ENCODE measurements around the gene TFDP1. TPM values are rescaled to one million over a fixed set of nuclear protein-coding genes. Genes with fewer than 3 reads are reported as not detected.

TFDP1 gene
- total RNA-seq, 2 donors from 2014 or later: 50.1 to 62.4 TPM

GRCh38 chr13:113638173-113638746 lies 53.7 kb downstream of the TFDP1 start:
- no peaks in the 10 kb centered on the region for H3K9me3 ChIP-seq
- intact Hi-C loops (cut with DNase I): no loop called here
- peaks cover 0 to 6% of the 10 kb centered on the region in 2 donors for H3K36me3 ChIP-seq
- no peaks in the 10 kb centered on the region for H3K27me3 ChIP-seq (replicated peaks; ENCODE audit: insufficient read depth)
- no peak overlapping the region for H3K4me3 ChIP-seq
- peaks cover 2% of the 10 kb centered on the region for H3K4me1 ChIP-seq (replicated peaks)
- no peak for TF ChIP-seq POLR2A (IDR thresholded peaks at IDR 0.05)
- no peak for TF ChIP-seq CTCF (IDR thresholded peaks at IDR 0.05)
- no peak for TF ChIP-seq POLR2AphosphoS5 (IDR thresholded peaks at IDR 0.05)
- 97% methylated on average over 37 of the region's 37 CpGs for WGBS
- DNase-seq (ENCODE audit: low spot score): no peak
- H3K27ac ChIP-seq: no peak overlapping the region

- H3K9me3 ChIP-seq: no peaks in the 10 kb centered on the region
- intact Hi-C loops (cut with DNase I): no loop called here
- no peak overlapping the region for H3K27ac ChIP-seq
- H3K36me3 ChIP-seq: peaks cover 0 to 6% of the 10 kb centered on the region in 2 donors
- no peaks in the 10 kb centered on the region for H3K27me3 ChIP-seq (replicated peaks; ENCODE audit: insufficient read depth)
- no peak for DNase-seq (ENCODE audit: low spot score)
- no peak overlapping the region for H3K4me3 ChIP-seq
- TF ChIP-seq POLR2AphosphoS5 (IDR thresholded peaks at IDR 0.05): no peak
- no peak for TF ChIP-seq POLR2A (IDR thresholded peaks at IDR 0.05)
- no peak for TF ChIP-seq CTCF (IDR thresholded peaks at IDR 0.05)
- WGBS: 80% methylated on average over 8 of the region's 8 CpGs
- H3K4me1 ChIP-seq (replicated peaks): peaks cover 2% of the 10 kb centered on the region
Measured at GRCh38 chr13:113638806-113639205, 54.3 kb downstream of the TFDP1 start.

- H3K4me3 ChIP-seq: no peak overlapping the region
- TF ChIP-seq POLR2A (IDR thresholded peaks at IDR 0.05): no peak
- TF ChIP-seq POLR2AphosphoS5 (IDR thresholded peaks at IDR 0.05): no peak
- TF ChIP-seq CTCF (IDR thresholded peaks at IDR 0.05): no peak
Measured at GRCh38 chr13:113639616-113640262, 55.2 kb downstream of the TFDP1 start.

GRCh38 chr13:113641426-113641825 lies 56.9 kb downstream of the TFDP1 start:
- WGBS: 29% methylated on average over 7 of the region's 7 CpGs
- H3K27me3 ChIP-seq (replicated peaks; ENCODE audit: insufficient read depth): no peaks in the 10 kb centered on the region
- no peak overlapping the region for H3K4me3 ChIP-seq
- intact Hi-C loops (cut with DNase I): no loop called here
- no peak overlapping the region for H3K27ac ChIP-seq
- no peaks in the 10 kb centered on the region for H3K9me3 ChIP-seq
- TF ChIP-seq POLR2A (IDR thresholded peaks at IDR 0.05) (no peak), CTCF (IDR thresholded peaks at IDR 0.05) (no peak)
- DNase-seq (ENCODE audit: low spot score): no peak
- no peaks in the 10 kb centered on the region for H3K36me3 ChIP-seq
- H3K4me1 ChIP-seq (replicated peaks): peaks cover 2% of the 10 kb centered on the region

More at GRCh38 chr13:113639616-113640262, 55.2 kb downstream of the TFDP1 start:
- 74% methylated on average over 27 of the region's 27 CpGs for WGBS
- H3K36me3 ChIP-seq: peaks cover 0 to 4% of the 10 kb centered on the region in 2 donors
- no peaks in the 10 kb centered on the region for H3K9me3 ChIP-seq
- peaks cover 2% of the 10 kb centered on the region for H3K4me1 ChIP-seq (replicated peaks)
- intact Hi-C loops (cut with DNase I): no loop called here
- no peaks in the 10 kb centered on the region for H3K27me3 ChIP-seq (replicated peaks; ENCODE audit: insufficient read depth)
- DNase-seq (ENCODE audit: low spot score): no peak
- no peak overlapping the region for H3K27ac ChIP-seq

- no peaks in the 10 kb centered on the region for H3K27me3 ChIP-seq (replicated peaks; ENCODE audit: insufficient read depth)
- H3K27ac ChIP-seq: no peak overlapping the region
- 77% methylated on average over 2 of the region's 2 CpGs for WGBS
Measured at GRCh38 chr13:113642563-113642962, 58.0 kb downstream of the TFDP1 start.

More at GRCh38 chr13:113642563-113642962, 58.0 kb downstream of the TFDP1 start:
- no peaks in the 10 kb centered on the region for H3K36me3 ChIP-seq
- H3K4me3 ChIP-seq: no peak overlapping the region
- no peak for TF ChIP-seq POLR2AphosphoS5 (IDR thresholded peaks at IDR 0.05)
- TF ChIP-seq CTCF (IDR thresholded peaks at IDR 0.05): no peak
- TF ChIP-seq POLR2A (IDR thresholded peaks at IDR 0.05): no peak
- intact Hi-C loops (cut with DNase I): no loop called here
- no peaks in the 10 kb centered on the region for H3K9me3 ChIP-seq
- peaks cover 2% of the 10 kb centered on the region for H3K4me1 ChIP-seq (replicated peaks)
- DNase-seq (ENCODE audit: low spot score): no peak
